Myocyte (in vitro differentiated cells): Measurements from ENCODE around the gene DOP1B. TPM values are rescaled to one million over a fixed set of nuclear protein-coding genes. Genes with fewer than 3 reads are reported as not detected.
A peak's percentile ranks its signal among the peaks of the same experiment; 100 is the strongest.
"Not testable (repeated sequence)": the region's sequence is repeated elsewhere in the genome, so short reads cannot be mapped to it uniquely, and the experiment has no call there.

Source experiments
- DNase-seq: peaks from one replicate; pipeline ENCODE4 v3.0.0-alpha.2; 2012; ENCODE audit warnings: low read depth
- polyA plus RNA-seq: library from polyadenylated mRNA; unstranded; fragments of >200 nt; gene quantifications from one replicate; pipeline ENCODE4 v1.2.1, GENCODE V29; 2012; ENCODE audit warnings: missing spikeins
- total RNA-seq: library from RNA; depleted of rRNA; stranded (reverse); fragments of >200 nt; gene quantifications from 2 replicates; pipeline ENCODE4 v1.2.3, GENCODE V29; 2014

Gene DOP1B, protein sequence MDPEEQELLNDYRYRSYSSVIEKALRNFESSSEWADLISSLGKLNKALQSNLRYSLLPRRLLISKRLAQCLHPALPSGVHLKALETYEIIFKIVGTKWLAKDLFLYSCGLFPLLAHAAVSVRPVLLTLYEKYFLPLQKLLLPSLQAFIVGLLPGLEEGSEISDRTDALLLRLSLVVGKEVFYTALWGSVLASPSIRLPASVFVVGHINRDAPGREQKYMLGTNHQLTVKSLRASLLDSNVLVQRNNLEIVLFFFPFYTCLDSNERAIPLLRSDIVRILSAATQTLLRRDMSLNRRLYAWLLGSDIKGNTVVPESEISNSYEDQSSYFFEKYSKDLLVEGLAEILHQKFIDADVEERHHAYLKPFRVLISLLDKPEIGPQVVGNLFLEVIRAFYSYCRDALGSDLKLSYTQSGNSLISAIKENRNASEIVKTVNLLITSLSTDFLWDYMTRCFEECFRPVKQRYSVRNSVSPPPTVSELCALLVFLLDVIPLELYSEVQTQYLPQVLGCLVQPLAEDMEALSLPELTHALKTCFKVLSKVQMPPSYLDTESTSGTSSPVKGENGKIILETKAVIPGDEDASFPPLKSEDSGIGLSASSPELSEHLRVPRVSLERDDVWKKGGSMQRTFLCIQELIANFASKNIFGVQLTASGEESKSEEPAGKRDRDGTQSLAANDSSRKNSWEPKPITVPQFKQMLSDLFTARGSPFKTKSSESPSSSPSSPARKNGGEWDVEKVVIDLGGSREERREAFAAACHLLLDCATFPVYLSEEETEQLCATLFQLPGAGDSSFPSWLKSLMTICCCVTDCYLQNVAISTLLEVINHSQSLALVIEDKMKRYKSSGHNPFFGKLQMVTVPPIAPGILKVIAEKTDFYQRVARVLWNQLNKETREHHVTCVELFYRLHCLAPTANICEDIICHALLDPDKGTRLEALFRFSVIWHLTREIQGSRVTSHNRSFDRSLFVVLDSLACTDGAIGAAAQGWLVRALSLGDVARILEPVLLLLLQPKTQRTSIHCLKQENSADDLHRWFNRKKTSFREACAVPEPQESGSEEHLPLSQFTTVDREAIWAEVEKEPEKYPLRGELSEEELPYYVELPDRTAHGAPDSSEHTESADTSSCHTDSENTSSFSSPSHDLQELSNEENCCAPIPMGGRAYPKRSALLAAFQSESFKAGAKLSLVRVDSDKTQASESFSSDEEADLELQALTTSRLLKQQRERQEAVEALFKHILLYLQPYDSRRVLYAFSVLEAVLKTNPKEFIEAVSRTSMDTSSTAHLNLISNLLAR (N-terminal part only)
- 3.3 and 4.5 TPM in 2 replicates for total RNA-seq
- 6.7 TPM for polyA plus RNA-seq

GRCh38 chr21:36156815-36157670 is at the start of gene DOP1B:
Gene DOP1B, plus strand, starts transcription at chr21:36156824. Its CDS starts 7,910 bp downstream, at chr21:36164734.
- DNase-seq, result no peak

DNA sequence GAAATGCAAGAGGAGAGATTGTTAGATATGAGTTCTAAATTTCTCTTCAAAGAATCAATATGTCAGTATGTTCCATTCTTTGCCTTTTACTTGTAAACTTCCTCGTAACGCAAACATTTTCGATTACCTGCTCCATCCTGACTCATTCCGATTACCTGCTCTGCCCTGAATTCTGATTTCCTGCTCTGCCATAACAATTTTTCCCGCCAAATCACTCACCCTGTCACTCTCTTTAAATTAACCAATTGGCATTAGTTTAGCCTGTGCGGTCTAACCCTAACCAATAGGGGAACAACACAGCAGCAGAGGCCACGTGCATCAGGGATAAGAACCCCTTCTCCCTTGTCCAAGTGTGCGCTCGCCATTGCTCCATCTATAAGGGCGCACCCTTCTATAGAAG is 46.8 kb upstream of the DOP1B start:
- DNase-seq, result no peak

GRCh38 chr21:36111238-36111637 is 45.4 kb upstream of the DOP1B start:
- no peak for DNase-seq

DNA sequence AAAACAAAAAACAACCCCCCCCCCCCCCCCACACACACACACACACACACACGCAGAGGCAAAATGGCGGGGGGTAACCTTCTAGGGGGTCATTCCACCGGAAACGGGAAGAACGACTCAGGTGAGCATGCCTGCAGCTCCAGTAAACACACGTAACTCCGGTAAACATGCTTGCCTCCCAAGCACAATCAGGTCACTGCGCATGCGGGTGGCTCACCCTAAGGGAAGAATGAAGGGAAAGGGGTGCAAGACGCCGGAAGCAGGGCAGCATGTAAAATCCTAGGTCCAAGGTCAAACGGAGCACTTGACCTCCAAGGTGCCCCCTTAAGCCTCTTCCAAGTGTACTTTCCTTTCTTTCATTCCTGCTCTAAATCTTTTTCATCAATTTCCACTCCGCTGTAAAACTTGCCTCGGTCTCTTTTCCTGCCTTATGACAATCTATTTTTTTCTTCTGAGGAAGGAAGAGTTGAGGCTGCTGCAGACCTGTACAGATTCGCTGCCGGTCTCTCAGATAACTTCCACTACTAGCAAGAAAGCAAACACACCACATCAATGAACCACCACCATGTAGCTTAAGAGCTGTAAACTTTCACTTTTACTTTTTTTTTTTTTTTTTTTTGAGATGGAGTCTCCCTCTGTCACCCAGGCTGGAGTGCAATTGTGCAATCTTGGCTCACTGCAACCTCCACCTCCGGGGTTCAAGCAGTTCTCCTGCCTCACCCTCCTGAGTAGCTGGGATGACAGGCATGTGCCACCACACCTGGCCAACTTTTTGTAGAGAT is 42.8 kb upstream of the DOP1B start:
- no peak for DNase-seq

- no peak for DNase-seq
Measured at GRCh38 chr21:36115138-36115730, 41.4 kb upstream of the DOP1B start.

- DNase-seq, result no peak
Measured at GRCh38 chr21:36117286-36117741, 39.3 kb upstream of the DOP1B start.

GRCh38 chr21:36120304-36120888 is 36.2 kb upstream of the DOP1B start:
- DNase-seq, result peak; percentile 48

GRCh38 chr21:36122977-36123376 is 33.6 kb upstream of the DOP1B start:
- no peak for DNase-seq

GRCh38 chr21:36124395-36124794 is 32.2 kb upstream of the DOP1B start:
- DNase-seq, result no peak

- peak; percentile 71 for DNase-seq
Measured at GRCh38 chr21:36125512-36126207, 31.0 kb upstream of the DOP1B start.

- no peak for DNase-seq
Measured at GRCh38 chr21:36126208-36126565, 30.4 kb upstream of the DOP1B start.

- no peak for DNase-seq
Measured at GRCh38 chr21:36126621-36127110, 30.0 kb upstream of the DOP1B start.

DNA sequence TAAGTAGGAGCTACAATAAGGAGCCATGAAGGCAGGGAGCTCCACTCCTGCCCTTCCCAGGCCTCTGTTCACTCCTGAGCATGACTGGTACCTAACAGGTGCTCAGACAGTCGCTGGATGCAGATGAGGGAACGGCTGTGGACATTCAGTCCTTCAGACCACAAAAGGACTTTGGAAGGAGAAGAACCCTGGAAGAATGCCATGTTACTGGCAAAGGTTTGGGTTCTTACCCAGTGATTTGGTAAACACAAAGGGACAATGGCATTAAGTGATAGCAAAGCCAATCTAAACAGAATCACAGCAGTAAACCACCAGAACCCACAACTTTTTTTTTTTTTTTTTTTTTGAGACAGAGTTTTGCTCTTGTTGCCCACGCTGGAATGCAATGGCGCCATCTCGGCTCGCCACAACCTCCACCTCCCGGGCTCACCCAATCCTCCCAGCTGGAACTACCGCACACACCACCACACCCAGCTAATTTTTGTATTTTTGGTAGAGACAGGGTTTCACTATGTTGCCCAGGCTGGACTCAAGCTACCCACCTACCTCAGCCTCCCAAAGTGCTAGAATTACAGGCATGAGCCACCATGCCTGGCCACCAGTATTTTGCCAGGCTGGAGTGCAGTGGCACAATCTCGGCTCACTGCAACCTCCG is 29.2 kb upstream of the DOP1B start:
- DNase-seq, result peak; percentile 26

DNA sequence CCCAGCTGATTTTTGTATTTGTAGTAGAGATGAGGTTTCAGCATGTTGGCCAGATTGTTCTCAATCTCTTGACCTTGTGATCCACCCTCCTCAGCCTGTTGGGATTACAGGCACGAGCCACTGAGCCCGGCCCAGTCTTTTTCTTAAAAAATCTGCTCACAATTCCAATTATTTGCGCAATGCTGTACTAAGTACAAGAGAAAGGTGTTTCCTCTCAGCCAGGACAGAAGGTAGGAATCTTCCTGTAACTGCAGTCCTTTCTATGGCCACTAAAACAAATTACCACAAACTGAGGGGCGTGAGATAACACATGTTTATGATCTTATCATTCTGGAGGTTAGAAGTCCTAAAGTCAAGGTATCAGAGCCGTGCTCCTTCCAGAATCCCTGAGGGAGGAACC is 28.6 kb upstream of the DOP1B start:
- no peak for DNase-seq

GRCh38 chr21:36129219-36129618 is 27.4 kb upstream of the DOP1B start:
- no peak for DNase-seq

GRCh38 chr21:36130414-36130762 is 26.2 kb upstream of the DOP1B start:
- DNase-seq, result not testable (repeated sequence)

- not testable (repeated sequence) for DNase-seq
Measured at GRCh38 chr21:36130839-36131238, 25.8 kb upstream of the DOP1B start.
